Amygdala (tissue), 56 donors: ENCODE data around the gene HBZ.

Source experiments
- DNase-seq, 56 donors: peaks; one replicate each; lab custom pipeline; 2025; lab: John Stamatoyannopoulos, UW

The HBZ gene

DNA sequence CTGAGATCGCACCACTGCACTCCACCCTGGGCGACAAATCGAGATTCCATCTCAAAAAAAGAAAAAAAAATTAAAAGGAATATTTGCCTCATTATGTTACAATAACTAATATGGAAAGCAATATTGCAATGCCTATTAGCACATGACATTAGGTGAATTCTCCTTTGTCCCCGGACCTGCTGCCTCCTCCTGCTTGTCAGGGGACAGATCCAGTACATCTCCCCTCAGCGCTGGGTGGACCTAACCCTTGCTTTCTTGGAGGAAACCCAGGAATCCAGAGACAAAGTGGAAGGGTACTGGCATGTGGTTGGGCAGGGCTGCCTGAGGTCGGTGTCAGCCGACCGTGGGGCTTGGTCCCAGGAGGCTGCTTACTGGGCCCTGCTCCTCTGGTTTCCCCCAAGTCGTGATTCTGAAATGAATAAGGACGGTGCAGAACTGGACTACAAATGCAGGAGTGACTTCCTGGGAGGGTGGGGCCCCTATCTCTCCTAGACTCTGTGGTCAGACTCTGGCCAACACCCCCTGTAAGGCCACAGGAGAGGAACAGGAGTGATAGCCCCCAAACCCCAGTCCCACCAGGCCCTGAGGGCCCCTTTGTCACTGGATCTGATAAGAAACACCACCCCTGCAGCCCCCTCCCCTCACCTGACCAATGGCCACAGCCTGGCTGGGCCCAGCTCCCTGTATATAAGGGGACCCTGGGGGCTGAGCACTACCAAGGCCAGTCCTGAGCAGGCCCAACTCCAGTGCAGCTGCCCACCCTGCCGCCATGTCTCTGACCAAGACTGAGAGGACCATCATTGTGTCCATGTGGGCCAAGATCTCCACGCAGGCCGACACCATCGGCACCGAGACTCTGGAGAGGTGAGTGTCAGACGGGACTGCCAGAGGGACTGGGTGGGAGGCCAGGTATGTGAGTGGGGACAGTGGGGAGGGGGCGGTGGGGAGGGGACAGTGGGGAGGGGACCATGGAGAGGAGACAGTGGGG, at the start of gene HBZ:
Gene HBZ (plus strand): TSS at position 504 of the 988 bp plus-strand sequence. CDS start 266 bp downstream, at position 770.
- DNase-seq: no peak

DNA sequence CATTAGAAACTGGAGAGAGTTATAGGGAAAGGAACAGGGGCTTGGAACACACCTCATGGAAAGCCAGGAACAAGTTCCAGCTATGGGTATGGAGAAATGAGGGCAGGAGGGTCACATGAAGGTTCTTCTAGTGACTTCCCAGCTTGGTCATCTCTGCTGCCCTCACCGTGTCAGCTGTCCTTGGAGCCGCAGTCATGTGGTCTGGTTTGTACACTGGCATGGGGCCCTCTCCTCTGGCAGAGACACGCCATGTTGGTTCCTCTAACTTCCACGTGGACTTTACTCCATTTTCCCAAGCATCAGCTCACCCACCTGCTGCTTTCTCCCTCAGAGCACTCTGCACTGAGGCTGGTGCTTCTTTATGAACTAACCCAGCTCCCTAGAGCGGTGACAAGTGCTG, 48.1 kb upstream of the HBZ start:
- DNase-seq: no peak

DNA sequence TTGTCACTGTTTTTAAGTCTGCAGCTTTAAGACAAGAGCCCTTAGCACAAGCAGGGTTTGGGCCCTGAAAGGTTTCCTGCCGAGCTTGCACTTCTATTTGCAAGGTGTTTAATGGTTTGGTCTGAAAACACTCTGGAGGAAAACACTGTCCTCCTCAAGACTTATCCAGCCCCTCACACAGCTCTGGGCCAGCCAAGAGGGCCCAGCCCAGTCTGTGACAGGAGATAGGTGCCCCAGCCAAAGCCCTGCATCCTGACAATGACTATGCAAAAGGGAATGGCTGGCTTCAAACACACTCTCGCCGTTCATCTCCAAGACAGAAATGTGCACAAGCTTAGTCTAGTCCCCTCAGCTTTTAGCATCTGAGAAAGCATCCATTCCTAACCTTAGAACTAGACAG, 47.5 kb upstream of the HBZ start:
- no peak for DNase-seq

DNA sequence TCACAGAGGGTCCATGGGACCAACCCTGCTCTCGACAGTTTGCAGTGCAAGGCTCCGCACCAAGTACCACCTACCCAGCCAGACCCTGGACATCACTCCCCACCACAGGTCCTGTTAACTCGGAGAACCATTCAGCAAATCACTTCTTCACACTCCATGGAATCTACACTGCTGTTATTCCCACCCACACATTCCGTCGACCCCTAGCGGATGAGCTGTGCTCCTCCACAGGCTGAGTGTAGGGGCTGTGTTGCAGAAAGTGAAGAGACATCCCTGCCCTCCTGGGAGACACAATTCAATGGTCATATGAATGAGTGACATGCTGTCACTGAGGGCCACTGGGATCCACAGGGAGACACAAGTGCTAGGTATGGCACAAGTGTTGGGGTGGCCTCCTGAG, 46.9 kb upstream of the HBZ start:
- no peak for DNase-seq

DNA sequence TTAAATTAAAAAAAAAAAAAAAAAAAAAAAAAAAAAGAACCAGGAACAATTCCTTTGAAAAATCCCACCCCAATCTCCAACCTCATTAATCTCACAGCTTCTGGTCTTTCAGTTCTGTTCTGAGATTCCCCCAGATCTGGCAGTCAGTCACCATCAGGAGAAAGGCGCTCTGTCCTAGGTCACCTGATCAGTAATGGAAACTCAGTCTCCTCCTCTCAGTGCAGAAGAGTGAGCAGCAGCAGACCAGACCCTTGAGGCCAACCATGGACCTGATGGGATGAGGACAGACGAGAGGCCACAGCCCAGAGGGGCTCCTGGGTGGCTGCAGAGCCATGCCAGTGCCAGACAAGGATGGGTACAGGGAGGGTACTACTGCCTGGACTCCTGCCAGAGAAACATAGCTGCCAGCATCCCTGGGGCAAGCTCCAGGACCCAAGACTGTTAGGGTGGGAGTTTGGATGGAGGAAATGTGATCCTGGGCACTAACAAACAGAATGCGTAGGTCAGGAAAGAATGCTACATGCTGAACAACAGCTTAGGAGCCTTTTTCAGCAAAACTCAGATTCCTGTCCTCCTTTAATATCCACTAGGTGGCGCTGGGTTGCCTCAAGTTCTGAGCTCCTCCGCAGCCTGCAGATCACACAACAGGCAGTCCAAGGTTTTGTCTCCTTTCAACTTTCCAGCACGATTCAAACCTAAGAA, 45.7 kb upstream of the HBZ start:
- DNase-seq: peak in 36 of 56 donors; percentile 12 to 79 (median 42)

DNA sequence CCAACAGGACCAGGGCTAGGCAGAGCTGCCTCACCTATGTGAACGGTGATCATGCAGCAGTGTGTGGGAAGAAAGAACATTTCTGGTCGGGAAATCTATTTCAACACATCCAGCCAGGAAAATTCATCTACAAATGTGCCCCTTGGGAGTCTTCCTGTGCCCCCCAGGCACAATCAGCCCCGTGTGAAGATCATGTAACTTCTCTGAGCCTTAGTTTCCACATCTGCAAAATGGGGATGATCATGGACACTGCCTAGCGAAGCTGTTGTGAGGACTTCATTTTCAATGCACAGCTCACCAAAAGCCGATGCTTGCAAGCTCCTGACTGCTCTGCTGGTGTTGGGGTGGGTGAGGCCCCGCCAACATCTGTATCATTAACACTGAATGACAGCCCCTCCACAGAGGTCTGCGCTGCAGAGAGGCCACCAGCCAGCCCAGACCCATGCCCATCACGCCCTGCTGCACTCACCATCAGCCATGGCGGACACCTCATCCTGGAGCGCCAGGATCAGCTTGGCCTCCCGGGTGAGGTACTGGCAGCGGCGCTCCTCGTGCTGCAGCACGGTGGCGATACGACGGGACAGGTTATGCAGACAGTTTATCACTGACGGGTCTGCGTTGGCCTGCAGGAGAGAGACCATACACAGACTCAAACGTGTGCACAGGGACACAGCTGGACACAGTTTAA, 40.1 kb upstream of the HBZ start:
- no peak for DNase-seq

DNA sequence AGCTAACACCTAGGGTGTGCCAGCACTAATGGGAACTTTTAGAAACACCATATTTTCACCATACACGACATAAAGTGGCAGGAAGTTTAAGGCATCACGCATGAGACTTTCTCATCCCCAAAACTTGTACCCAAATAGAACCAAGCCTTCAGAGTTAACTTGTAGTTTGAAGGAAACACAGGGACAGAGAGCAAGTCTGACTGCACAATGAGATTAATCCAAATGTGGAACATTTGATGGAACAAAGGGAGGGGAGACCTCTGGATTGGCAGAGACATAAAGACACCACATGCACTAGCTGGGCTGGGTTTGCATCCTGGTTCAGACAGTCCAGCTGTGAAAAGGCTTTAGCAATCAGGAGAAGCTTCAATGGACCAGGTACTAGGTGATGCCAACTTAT, 38.1 kb upstream of the HBZ start:
- DNase-seq: no peak

DNA sequence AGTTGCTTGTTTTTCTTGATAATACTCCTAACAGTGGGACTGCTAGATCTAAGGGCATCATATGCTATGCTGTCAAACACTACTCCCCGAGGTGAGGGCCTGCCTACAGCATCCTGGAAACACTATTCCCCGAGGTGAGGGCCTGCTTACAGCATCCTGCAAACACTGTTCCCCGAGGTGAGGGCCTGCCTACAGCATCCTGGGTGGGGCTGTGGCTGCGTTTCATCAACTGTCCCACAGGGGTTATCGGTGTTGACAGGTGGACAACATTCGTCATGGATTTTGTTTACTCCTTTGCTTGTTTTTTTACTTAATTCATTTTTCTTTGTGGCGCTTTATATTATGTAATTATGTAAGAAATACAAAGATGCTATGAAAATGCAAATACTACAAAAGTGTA, 36.4 kb upstream of the HBZ start:
- DNase-seq: no peak

DNA sequence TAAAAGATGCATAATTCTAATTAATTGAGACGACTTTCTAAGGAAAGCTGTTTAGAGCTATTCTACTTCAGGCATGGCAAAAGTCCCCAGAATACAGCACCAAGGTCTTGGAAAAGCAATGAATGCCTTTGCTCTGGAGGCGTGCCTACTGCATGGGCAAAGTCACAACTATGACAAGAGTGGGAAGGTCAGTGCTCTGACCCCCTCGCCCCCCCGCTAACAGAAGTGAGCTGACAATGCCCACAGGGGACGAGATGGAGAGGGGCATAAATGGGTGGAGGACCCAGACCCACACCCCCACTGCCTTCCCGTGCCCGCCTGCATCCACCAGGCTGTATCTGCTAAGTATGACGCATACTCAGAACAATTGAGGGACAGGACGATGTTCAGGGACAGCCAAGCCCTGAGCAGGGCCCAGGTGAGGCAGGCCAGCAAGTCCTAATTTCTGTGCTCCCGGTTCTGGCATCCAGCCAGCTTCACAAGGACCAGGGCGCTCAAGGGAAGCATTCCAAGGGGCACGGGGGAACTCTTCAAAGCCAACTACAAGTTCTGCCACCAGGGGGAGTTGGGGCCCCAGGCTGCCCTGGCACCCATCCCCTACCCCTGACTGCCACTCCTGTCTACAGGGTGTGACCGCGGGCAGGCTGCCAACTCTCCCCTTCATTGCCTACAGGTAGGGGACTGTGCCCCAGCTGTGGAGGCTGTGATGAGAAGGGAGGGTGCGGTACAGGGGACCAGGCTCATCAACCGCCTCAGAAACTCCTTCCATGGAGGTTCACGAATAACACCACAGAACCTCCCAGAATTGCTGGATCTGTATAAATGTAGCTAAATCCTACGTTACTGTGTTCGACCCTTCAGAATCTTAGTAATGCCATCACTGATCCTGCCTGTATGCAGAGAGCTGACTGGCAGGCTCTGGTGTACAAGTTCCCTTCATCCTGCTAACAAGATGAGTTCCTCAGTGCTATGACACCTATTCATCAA, 34.8 kb upstream of the HBZ start:
- peak in 14 of 56 donors; percentile 5 to 69 (median 24) for DNase-seq

DNA sequence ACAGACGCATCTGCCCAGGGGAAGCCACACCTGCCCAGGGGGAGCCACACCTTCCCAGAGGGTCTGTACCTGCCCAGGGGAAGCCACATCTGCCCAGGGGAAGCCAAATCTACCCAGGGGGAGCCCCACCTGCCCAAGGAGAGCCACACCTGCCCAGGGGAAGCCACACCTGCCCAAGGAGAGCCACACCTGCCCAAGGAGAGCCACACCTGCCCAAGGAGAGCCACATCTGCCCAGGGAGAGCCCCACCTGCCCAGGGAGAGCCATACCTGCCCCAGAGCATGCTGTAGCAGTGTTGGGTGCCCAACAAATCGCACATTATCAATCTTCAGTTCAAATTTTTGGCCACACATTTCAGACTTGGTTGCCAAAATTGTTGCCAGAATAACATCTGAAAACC, 33.6 kb upstream of the HBZ start:
- DNase-seq: no peak

DNA sequence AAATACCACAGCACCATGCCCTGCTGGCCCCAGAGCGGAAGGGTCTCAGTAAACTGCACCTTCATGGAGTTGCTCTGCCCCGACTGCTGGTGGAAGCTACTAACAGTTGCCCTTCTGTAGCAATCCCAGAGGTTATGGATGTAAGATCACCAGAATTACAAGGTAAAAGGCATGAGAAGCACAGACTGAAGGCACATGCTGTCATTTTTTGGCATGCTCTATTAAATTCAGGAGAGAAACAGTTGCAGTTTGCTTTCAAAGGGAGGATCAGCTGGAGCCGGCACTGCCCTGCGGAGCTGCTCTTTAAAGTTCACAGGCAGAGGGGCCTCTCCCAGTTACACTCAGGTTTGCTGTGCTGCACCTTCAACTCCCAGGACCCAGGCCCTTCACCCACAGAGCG, 33.1 kb upstream of the HBZ start:
- DNase-seq: no peak

DNA sequence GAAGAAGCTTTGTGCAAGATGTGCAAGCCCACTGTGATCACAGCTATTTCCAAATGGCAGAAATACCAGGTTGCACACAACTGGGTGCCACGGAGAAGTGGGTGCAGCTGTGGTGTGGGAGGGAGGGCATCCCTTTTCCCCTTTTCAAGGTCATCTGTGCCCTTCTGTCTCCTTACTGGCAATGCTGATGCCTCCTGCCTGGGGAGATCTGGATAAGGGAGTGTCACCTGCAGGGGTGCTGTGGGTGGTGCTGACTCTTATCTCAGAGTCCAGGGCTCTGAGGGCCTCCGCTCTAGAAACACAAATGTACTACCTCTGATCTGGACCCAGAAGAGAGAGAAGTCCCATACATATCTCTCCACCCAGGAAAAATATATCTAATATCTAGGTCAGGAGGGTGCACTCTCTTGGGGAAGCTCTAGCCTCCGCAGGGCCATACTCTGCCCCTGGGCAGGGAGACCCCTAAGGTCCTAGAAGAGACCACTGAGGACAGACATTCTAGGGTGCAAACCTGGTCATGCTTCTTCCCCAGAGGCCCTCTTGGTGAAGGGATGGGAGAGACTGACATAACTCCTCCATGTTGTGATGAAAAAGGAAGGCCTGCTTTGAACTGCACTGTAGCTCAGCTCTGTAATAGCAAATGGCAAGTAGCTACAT, 32.5 kb upstream of the HBZ start:
- DNase-seq: no peak

DNA sequence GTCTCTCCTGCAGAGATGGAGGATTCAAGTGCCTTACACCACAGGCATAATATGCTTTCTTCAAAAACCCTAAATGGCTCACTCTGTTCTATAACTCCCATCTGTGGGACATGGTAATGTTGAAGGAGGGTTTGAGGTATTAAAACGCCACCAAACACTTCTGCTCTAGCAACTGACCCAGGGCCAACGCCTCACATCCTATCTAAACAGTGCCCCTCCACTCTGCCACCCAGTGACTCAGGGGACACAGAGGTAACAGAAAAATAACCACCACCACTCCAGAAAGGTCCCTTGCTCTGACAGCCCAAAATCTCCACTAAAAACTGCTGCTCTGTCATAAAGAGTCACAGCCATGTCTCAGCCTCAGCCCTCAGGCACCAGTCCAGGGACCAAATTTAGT, 31.7 kb upstream of the HBZ start:
- DNase-seq: no peak

DNA sequence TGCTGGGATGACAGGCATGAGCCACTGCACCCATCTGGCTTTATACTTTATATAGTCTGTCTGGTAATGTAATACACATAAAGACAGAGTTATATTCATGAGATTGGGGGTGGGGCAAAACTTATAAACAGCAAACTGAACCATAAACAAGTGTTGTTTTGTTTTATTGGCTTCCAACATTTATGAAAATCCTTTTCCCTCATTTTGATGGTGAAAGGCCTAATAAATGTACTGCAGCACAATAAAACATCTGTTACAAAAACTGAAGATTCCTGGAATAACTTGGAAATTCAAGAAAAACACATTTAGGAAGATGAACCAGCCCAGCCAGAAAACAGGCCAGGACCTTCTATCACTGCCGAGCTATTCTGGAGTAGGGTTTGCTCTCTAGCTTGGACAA, 30.1 kb upstream of the HBZ start:
- no peak for DNase-seq

DNA sequence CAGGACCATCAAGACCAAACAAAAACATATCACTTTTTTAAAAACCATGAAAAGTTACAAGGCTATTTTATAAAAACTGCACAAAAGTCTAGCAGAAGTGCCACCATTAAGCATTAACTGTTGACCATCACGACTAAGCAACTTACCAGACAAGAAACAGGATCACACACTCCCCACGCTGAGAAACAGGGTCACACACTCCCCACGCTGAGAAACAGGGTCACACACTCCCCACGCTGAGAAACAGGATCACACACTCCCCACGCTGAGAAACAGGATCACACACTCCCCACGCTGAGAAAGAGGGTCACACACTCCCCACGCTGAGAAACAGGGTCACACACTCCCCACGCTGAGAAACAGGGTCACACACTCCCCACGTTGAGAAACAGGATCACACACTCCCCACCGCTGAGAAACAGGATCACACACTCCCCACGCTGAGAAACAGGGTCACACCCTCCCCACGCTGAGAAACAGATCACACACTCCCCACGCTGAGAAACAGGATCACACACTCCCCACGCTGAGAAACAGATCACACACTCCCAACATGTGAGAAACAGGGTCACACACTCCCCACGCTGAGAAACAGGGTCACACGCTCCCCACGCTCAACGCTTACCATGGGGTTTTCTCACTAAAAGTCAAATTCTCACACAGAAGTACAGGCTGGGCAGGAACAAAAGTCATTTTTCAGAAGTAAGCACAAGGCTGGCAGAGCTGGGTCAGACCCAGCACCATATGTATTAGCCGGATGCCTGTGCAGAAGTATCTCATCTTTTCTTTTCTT, 28.7 kb upstream of the HBZ start:
- peak in 2 of 56 donors; percentile 3 to 5 for DNase-seq

DNA sequence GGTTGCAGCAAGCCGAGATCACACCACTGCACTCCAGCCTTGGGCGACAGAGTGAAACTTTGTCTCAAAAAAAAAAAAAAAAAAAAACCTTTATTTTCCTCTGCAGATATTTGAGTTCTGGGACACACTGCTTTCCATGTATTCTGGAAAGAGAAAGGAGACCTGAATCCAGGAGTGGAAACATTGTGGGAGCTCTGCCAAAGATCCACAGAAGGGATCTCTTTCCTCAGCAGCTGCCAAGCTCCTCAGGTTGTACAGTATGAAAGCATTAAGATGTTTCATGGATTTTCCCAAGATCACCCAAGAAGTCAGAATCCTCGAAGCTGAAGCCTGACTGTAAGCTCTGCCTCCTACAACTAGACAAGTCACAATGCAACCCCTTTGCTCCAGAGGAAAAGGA, 27.4 kb upstream of the HBZ start:
- DNase-seq: no peak

DNA sequence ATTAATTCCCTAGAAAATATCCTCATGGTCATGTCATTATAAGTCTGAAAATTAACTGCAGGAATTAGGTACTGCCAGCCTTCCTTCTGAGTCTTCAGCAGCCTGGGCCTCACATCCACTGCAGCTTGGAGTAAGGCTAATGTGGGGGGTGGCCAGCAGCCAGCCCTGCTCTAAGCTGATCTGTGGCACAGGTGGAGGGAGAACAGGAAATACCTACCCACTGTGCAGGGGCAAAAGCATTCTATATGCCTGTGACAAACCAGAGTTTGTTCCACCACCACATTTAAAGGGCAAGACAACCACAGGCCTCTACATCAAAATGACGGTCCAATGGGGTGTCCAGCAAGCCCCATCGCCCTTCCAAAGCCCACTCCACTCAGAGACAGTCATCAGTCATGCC, 23.4 kb upstream of the HBZ start:
- no peak for DNase-seq

DNA sequence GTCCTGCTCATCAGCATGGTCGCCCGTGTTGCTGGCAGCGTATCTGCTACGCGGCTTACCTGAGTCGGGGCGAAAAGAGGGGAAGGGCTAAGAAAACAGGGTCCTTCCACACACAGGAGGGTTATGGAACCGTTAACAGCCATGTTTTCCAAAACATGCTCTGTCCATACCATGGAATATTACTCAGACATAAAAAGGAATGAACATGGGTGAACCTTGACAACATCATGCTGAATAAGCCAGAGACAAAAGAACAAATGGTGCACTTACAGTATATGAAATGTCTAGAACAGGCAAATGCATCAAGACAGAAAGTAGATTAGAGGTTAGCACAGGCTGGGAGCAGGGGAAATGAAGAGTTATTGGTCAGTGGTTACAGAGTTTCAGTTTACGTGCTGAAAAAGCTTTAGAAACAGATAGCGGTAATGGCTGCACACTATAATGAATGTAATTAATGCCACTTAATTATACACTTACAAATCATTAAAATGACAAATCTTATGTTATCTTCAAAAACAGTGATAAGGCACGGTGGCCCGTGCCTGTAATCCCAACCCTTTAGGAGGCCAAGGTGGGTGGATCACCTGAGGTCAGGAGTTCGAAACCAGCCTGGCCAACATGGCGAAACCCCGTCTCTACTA, 21.8 kb upstream of the HBZ start:
- DNase-seq: no peak
